ENCODE data around the gene ARHGAP42. TPM values are rescaled to one million over a fixed set of nuclear protein-coding genes. Genes with fewer than 3 reads are reported as not detected.

ARHGAP42 gene
- polyA plus RNA-seq, 3 donors = 0.13 TPM; not detected in 2

GRCh38 chr11:100759856-100760255 lies 72.8 kb downstream of the ARHGAP42 start:
- TF ChIP-seq CTCF (IDR thresholded peaks at IDR 0.05) = no peak
- Histone ChIP-seq H2AFZ (ENCODE audit: insufficient read depth, low read depth, low read length, poor library complexity, severe bottlenecking) (no peak overlapping the region), H3K27ac (ENCODE audit: low read depth in 1 of 2, low read length in 2 of 2) (no peak overlapping the region), H3K36me3 (replicated peaks in 1 of 2; ENCODE audit: control insufficient read depth in 1 of 2, insufficient read depth in 2 of 2, low read length in 2 of 2) (no peaks in the 10 kb centered on the region), H3K9ac (ENCODE audit: insufficient read depth, low read length, poor library complexity, severe bottlenecking) (no peak overlapping the region), H3K4me2 (replicated peaks; ENCODE audit: extremely low read depth, low read length, poor library complexity, severe bottlenecking) (no peak overlapping the region), H3K27me3 (ENCODE audit: control insufficient read depth in 2 of 2, insufficient read depth in 2 of 2, low read length in 2 of 2) (no peaks in the 10 kb centered on the region), H3K4me1 (ENCODE audit: control insufficient read depth in 1 of 2, insufficient read depth in 2 of 2, low read length in 2 of 2) (no peaks in the 10 kb centered on the region), H3K79me2 (ENCODE audit: insufficient read depth, low read length) (no peaks in the 10 kb centered on the region), H3K9me3 (replicated peaks in 1 of 2; ENCODE audit: control insufficient read depth in 1 of 2, insufficient read depth in 1 of 2, low read length in 2 of 2) (no peaks in the 10 kb centered on the region), H3K4me3 (replicated peaks in 1 of 3; ENCODE audit: low read depth in 2 of 3, low read length in 3 of 3) (no peak overlapping the region), H4K20me1 (ENCODE audit: insufficient read depth, low read length) (no peaks in the 10 kb centered on the region)
- Mint-ChIP-seq H3K9me3 (peaks cover 0 to 3% (median 0%) of the 10 kb centered on the region in 7 donors), H3K4me1 (peaks cover 2% of the 10 kb centered on the region), H3K4me3 (no peak overlapping the region), H3K36me3 (no peaks in the 10 kb centered on the region), H3K27me3 (ENCODE audit: low read depth in 3 of 3) (peaks cover 0 to 2% (median 0%) of the 10 kb centered on the region in 3 donors), H3K27ac (no peak overlapping the region)
- DNase-seq = no peak
- intact Hi-C loops (cut with micrococcal nuclease) = no loop called here
- WGBS (ENCODE audit: insufficient coverage) = 88% methylated on average over 2 of the region's 3 CpGs

GRCh38 chr11:100760744-100761143 lies 73.7 kb downstream of the ARHGAP42 start:
- Histone ChIP-seq H3K9me3 (replicated peaks in 1 of 2; ENCODE audit: control insufficient read depth in 1 of 2, insufficient read depth in 1 of 2, low read length in 2 of 2) (no peaks in the 10 kb centered on the region), H3K27ac (ENCODE audit: low read depth in 1 of 2, low read length in 2 of 2) (no peak overlapping the region), H4K20me1 (ENCODE audit: insufficient read depth, low read length) (no peaks in the 10 kb centered on the region), H2AFZ (ENCODE audit: insufficient read depth, low read depth, low read length, poor library complexity, severe bottlenecking) (no peak overlapping the region), H3K4me3 (replicated peaks in 1 of 3; ENCODE audit: low read depth in 2 of 3, low read length in 3 of 3) (no peak overlapping the region), H3K36me3 (replicated peaks in 1 of 2; ENCODE audit: control insufficient read depth in 1 of 2, insufficient read depth in 2 of 2, low read length in 2 of 2) (no peaks in the 10 kb centered on the region), H3K9ac (ENCODE audit: insufficient read depth, low read length, poor library complexity, severe bottlenecking) (no peak overlapping the region), H3K79me2 (ENCODE audit: insufficient read depth, low read length) (no peaks in the 10 kb centered on the region), H3K4me1 (ENCODE audit: control insufficient read depth in 1 of 2, insufficient read depth in 2 of 2, low read length in 2 of 2) (no peaks in the 10 kb centered on the region), H3K27me3 (ENCODE audit: control insufficient read depth in 2 of 2, insufficient read depth in 2 of 2, low read length in 2 of 2) (no peaks in the 10 kb centered on the region), H3K4me2 (replicated peaks; ENCODE audit: extremely low read depth, low read length, poor library complexity, severe bottlenecking) (no peak overlapping the region)
- no peak for TF ChIP-seq CTCF (IDR thresholded peaks at IDR 0.05)
- Mint-ChIP-seq H3K27ac (no peak overlapping the region), H3K36me3 (no peaks in the 10 kb centered on the region), H3K27me3 (ENCODE audit: low read depth in 3 of 3) (peaks cover 0 to 2% (median 0%) of the 10 kb centered on the region in 3 donors), H3K4me3 (no peak overlapping the region), H3K9me3 (peaks cover 0 to 3% (median 0%) of the 10 kb centered on the region in 7 donors), H3K4me1 (peaks cover 2% of the 10 kb centered on the region)
- no peak for DNase-seq
- intact Hi-C loops (cut with micrococcal nuclease) = no loop called here

All from CD14-positive monocyte (primary cell).